Fibroblast of skin of right biceps (primary cell): ENCODE results near the gene ECHDC3.
"Not testable (repeated sequence)": the region's sequence is repeated elsewhere in the genome, so short reads cannot be mapped to it uniquely, and the experiment has no call there.

Experiments used
- DNase-seq: peaks from one replicate; pipeline ENCODE4 v3.0.0-alpha.2; 2013

Gene ECHDC3

GRCh38 chr10:11742009-11742778, at the start of gene ECHDC3:
TSS of gene ECHDC3 (plus strand) at chr10:11742382. CDS start at chr10:11742577, 195 bp downstream.
- peak; percentile 49 for DNase-seq

DNA sequence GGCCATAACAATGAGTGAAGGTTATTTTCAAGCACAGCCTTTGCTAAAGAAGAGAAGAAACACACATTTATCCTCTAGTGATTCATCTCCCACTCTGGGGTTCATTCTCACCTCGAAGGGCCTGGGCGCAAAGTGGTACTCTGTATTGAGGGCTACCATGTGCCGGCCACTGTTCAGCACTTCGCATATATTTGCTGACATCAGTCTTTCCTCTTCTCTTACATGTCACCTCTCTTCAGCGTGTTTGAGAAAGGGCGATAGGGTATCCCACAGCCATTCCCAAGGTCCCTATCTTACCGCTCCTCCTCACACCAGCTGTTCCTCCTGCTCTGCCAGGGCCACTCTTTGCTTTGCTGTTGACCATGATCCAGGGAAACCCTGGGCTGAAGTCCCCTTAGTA, 48.8 kb upstream of the ECHDC3 start:
- DNase-seq: no peak

- DNase-seq: no peak
Observed at GRCh38 chr10:11695779-11696178, 46.4 kb upstream of the ECHDC3 start.

DNA sequence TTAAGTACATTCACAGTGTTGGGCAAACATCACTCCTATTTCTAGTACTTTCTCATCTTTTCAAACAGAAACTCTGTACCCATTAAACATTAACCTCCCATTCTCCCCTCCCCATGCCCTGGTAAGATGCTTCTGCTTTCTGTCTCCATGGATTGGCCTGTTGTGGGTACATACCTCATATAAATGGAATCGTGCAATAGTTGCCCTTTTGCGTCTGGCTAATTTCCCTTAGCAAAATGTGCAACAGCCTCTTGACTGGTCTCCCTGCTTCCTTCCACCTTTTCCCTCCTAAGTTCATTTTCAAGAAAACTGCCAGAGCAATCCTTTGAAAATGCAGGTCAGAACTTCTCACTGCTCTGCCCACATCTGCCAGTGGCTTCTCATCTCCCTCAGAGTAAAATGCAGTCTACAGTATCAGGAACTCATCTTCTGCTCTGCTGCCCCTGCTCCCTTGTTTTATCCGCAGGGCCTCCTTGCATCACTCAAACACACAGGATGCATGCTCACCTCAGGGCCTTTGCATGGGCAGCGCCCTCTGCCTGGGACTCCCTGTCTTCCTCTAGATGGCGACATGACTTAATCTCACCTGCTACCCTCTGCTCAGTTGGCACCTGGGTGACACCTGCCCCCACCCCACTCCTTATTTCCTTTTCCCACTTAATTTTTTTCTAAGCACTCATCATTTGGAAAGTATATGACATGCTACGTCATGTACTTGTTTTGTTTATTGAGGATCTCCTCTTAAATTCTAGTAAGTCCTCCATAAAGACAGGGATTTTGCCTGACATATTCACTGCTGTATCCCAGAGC, 44.3 kb upstream of the ECHDC3 start:
- DNase-seq: no peak

- no peak for DNase-seq
Observed at GRCh38 chr10:11698691-11699549, 43.3 kb upstream of the ECHDC3 start.

GRCh38 chr10:11699550-11700097, 42.6 kb upstream of the ECHDC3 start:
- no peak for DNase-seq

- no peak for DNase-seq
Observed at GRCh38 chr10:11700539-11700938, 41.6 kb upstream of the ECHDC3 start.

- no peak for DNase-seq
Observed at GRCh38 chr10:11701451-11702095, 40.6 kb upstream of the ECHDC3 start.

DNA sequence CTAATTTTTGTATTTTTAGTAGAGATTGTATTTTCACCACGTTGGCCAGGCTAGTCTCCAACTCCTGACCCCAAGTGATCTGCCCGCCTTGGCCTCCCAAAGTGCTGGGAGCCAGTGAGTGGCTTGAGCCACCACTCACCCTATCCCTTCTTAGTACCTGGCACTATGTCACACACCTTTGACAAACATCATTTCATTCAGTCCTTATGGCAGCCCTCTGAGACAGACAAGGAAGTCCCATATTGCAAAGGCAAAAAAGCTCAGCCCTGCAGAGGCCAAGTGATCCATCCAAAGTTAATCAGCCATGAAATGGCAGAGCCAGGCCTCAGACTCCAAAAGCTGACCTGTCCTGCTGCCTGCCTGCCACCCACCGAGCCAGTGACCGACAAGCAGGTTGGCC, 39.9 kb upstream of the ECHDC3 start:
- DNase-seq: no peak

DNA sequence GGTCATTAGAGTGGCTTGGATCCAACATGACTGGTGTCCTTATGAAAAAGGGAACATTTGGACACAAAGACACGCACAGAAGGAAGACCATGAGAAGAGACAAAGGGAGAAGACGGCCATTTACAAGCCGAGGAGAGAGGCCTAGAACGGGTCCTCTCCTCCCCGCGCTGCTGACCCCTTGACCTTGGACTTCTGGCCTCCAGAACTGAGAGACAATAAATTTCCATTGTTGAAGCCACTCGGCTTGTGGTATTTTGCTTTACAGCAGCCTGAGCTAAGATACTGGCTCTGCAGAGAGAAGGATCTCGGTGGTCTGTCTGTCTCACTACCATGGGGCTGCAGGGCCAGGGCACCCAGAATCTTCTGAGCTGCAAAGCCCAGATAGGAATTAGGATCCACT, 38.1 kb upstream of the ECHDC3 start:
- no peak for DNase-seq

GRCh38 chr10:11705722-11706121, 36.5 kb upstream of the ECHDC3 start:
- peak; percentile 16 for DNase-seq

DNA sequence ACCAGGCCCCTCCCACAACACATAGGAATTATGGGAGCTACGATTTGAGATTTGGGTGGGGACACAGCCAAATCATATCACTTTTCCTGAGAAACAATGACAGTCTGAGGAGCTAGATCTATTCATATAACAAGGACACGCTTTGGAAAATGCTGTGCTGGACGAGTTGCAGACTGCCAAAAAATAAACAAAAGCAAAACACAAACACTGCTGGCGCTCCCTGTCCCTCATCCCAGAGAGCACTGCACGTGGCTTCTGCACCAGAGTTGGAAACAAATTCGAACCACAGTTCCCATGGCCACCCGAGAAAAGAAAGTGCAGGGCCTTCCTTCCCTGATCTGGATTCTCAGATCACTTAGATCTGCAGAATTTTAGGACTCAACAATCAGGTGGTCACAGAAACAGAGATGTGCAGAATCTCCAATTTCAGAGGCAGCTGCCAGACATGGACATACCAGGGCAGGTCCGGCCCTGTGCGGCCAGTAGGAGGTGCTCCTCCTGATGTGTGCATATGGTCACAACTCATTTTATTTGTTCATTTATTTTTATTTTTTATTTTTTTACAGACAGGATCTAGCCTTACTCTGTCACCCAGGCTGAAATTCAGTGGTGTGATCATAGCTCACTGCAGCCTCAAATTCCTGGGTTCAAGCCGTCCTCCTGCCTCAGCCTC, 35.2 kb upstream of the ECHDC3 start:
- DNase-seq: no peak

- no peak for DNase-seq
Observed at GRCh38 chr10:11707624-11708350, 34.4 kb upstream of the ECHDC3 start.

DNA sequence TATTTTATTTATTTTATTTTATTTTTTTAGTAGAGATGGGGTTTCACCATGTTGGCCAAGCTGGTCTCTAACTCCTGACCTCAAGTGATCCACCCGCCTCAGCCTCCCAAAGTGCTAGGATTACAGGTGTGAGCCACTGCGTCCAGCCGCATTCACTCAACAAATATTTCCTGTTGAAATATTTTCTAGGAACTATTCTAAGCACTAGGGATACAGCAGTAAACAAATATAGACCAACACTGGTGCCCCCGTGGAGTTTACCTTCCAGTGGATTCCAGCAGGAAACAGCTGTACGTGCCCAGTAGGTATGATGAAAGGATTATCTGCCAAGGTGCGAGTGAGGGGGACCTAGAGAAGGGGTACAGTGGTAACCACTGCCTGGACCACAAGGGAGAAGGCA, 33.4 kb upstream of the ECHDC3 start:
- DNase-seq: not testable (repeated sequence)

DNA sequence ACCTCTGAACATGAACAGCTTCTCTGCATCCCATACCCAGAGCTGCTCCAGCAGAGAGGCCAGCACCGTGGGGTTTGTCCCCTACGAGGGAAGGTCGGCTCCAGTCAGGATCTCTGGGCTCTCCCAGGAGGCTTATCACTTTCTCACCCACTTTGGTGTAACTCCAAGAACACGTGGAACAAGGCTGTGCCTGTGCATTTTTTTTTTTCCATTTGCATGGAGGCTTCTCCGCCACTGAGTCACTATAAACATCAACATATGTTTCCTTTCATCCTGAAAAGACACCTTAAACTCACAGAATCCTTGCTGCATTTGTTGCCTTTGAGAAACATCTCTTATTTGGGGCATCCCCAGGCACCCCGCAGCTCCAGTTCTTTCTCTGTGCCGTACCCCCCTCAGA, 29.4 kb upstream of the ECHDC3 start:
- DNase-seq: no peak

DNA sequence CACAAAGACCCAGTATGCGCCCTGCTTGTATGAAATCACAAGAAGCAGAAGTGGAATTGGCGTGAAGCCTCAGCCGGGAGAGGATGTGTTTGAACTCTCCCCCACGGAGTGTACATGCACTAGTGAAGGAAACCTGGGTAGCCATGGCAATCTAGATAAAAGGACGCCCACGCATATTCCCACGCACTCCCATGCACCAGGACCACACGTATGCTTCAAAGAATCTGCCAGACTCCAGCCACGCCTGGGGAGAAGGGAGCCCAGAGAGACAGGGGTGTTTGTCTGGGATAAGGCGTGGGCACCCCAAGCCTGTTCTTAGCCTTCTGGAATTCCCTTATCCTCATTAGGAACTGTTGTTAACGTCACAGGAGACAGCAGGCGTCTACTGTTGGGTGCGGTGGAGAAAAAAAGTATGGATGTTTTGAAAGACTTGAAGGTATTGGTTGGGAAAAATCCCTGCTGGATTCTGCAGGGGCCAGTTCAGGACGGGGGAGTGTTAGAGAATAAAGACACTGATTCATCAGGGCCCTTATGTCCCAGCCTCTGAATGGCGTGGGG, 28.9 kb upstream of the ECHDC3 start:
- peak; percentile 11 for DNase-seq

GRCh38 chr10:11713963-11714362, 28.2 kb upstream of the ECHDC3 start:
- DNase-seq: no peak

DNA sequence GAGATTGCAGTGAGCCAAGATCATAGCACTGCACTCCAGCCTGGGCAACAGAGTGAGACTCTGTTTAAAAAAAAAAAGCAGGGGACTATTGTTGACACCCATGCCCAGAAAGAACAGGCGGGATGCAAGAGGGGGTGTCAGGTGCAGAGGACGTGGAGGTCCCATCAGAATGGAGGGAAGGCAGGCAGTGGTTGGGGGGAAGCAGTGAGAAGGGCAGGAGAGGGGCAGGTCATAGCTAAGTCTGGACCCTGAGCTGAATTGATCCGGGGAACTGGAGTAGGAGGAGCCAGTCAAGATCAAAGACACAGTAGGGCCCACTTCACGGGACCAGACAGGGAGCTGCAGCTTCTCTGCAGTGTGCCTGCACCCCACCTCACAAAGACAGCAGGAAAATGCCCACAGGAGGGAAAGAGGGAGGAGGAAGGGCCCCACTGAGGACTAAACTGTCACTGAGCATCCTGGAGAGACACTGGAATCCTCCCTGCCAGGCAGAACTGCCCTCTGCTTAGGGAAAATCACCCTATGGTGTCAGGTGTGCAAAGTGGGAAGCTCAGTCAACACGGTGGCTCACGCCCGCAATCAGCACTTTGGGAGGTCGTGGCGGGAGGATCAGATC, 27.3 kb upstream of the ECHDC3 start:
- no peak for DNase-seq

DNA sequence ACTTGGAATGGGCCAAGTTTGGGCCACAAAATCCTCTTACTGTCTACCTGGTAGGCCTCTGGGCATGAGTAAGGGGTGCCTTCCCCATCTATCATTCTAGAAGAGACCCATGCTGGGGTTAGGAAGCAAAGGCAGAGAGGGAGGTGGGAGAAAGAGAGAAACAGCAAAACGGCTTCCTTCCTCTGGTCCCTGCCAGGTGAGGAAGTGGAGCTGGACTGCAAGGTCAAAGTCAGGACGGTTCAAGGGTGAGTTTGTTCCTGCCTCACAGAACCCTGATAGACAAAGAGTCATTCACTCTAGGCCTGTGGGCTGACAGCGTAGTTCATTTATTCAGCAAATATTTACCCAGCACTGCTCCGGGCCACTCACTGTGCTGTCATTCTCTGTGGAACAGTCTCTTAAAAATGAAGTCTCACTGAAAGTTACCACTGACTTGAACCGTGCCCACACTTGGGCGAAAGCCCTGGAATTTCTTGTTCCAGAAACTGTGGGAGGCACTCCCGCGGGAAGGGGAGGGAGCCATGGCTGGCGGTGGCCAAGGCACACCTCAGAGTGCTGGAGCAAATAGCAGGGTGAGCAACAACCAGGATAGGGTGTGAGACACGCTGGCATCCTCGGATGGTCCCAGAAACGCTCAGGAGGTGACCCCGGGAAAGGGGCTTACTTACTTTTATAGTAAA, 26.2 kb upstream of the ECHDC3 start:
- DNase-seq: no peak

DNA sequence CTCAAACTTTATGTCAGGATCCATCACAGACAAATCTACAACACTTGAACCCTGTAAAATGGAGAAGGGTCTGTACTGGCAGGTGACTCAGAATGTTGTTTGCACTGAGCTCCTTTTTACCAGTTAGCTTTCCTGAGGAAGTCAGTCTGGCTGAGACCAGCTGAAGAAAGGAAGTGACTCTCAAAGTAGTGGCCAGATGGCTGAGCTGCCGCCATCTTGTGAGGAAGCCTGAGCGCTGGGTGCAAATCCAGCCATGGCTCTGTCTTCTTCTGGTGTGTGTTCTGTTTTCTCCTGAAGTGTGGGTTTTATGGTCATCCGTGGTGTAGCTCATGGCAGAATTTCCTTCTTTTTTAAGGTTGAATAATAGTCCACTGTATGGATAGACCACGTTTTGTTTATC, 25.5 kb upstream of the ECHDC3 start:
- no peak for DNase-seq
